GF-D8 (cell line): ENCODE data around the gene SARM1.

ENCODE experiments used
- DNase-seq: peaks from one replicate; lab custom pipeline; 2025; lab: John Stamatoyannopoulos, UW

The SARM1 gene

GRCh38 chr17:28395968-28396367 lies 24.5 kb downstream of the SARM1 start:
- DNase-seq = no peak

GRCh38 chr17:28396635-28397239 lies 25.2 kb downstream of the SARM1 start:
- no peak for DNase-seq

GRCh38 chr17:28397275-28397674 lies 25.8 kb downstream of the SARM1 start:
- no peak for DNase-seq

GRCh38 chr17:28397687-28398279 lies 26.3 kb downstream of the SARM1 start:
- DNase-seq = no peak

GRCh38 chr17:28398280-28398981 lies 26.9 kb downstream of the SARM1 start:
- no peak for DNase-seq

- no peak for DNase-seq
These were observed 28.3 kb downstream of the SARM1 start for GRCh38 chr17:28399808-28400207.

- no peak for DNase-seq
These were observed 30.7 kb downstream of the SARM1 start for GRCh38 chr17:28402224-28402630.

GRCh38 chr17:28402844-28403243 lies 31.4 kb downstream of the SARM1 start:
- no peak for DNase-seq

GRCh38 chr17:28404007-28404406 lies 32.5 kb downstream of the SARM1 start:
- no peak for DNase-seq

GRCh38 chr17:28404461-28404811 lies 32.9 kb downstream of the SARM1 start:
- no peak for DNase-seq

GRCh38 chr17:28404812-28405570 lies 33.5 kb downstream of the SARM1 start:
- DNase-seq = no peak

GRCh38 chr17:28405632-28406472 lies 34.4 kb downstream of the SARM1 start, which contains the start of gene SLC46A1:
TSS of gene SLC46A1 (minus strand) at chr17:28406212. CDS start at chr17:28406114, 98 bp downstream.
- DNase-seq = no peak

GRCh38 chr17:28406473-28406814 lies 35.0 kb downstream of the SARM1 start:
- DNase-seq = no peak

GRCh38 chr17:28407130-28407973 lies 35.9 kb downstream of the SARM1 start:
- DNase-seq = no peak

GRCh38 chr17:28407974-28408306 lies 36.4 kb downstream of the SARM1 start:
- DNase-seq = no peak

GRCh38 chr17:28412099-28412498 lies 40.6 kb downstream of the SARM1 start:
- no peak for DNase-seq

- DNase-seq = no peak
These were observed 42.3 kb downstream of the SARM1 start for GRCh38 chr17:28413804-28414203.

- DNase-seq = no peak
These were observed 44.4 kb downstream of the SARM1 start for GRCh38 chr17:28415886-28416285.

- DNase-seq = no peak
These were observed 45.3 kb downstream of the SARM1 start for GRCh38 chr17:28416703-28417311.

- DNase-seq = no peak
These were observed 50.4 kb downstream of the SARM1 start for GRCh38 chr17:28421787-28422305.
